Gastrocnemius medialis (tissue), 4 donors: ENCODE measurements around the gene TMEM187.

ENCODE experiments used
- CTCF ChIP-seq, 5 experiments: fragments of 450-650 bp in 3 of 5; fragments of 200-600 bp in 2 of 5; sonication (generic) in 2 of 5; IDR thresholded peaks in 4 of 5; conservative IDR thresholded peaks in 1 of 5; 1 replicate in 4 of 5; 2 replicates in 1 of 5; pipeline ENCODE4 v1.5.1; 2016 to 2019; ENCODE audit warnings: antibody characterized with exemption in 5 of 5, mild to moderate bottlenecking in 3 of 5, moderate library complexity in 3 of 5
- POLR2A ChIP-seq, 2 donors: fragments of 450-650 bp; IDR thresholded peaks; one replicate each; pipeline ENCODE4 v1.6.1; 2017; ENCODE audit warnings: antibody characterized with exemption in 2 of 2, mild to moderate bottlenecking in 2 of 2, moderate library complexity in 2 of 2

- TF ChIP-seq CTCF (IDR thresholded peaks at IDR 0.05 in 4 of 5, conservative IDR thresholded peaks at IDR 0.05 in 1 of 5) = no peak
- TF ChIP-seq POLR2A (IDR thresholded peaks at IDR 0.05) = no peak
Observed at GRCh38 chrX:154020536-154021115, 48.1 kb downstream of the TMEM187 start.
